ENCODE measurements around the gene GRIP2.

The GRIP2 gene

DNA sequence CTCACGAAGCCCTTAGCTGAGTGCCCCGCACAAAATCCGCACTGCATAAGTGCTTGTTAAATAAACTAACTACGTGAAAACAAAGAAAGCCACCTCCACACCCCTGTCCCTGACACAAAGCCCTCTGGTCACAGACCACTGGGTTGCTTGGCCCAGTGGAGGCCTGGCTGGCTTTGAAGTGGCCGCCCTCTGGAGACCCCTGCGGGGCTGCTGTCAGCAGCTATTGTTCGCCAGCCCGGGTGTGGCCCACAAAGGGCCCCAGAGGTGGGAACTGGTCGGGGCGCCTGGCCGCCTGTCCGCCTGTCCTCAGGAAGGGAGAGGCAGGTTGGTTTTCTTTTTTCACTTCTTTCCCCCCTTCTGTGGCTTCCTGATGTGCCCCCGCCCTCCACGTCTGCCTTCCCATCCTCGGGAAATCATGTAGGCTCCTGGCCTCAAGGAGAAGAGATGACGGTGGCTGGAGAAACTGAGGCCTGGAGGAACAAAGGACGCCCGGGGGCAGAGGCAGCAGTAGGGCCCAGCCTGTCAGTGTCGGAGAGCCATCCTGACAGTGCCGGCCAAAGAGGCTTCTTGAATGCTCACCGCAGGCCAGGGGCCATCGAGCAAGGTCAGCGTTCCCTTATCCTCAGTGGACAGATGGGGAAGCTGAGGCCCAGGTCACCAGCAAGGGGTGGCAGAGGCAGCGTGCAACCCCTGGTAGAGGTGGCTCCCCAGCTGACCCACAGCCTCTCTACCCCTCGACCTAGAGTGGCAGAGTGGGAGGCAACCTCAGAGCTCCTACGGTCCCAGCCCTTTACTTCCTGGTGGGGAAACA is 76.6 kb downstream of the GRIP2 start:
- DNase-seq (ENCODE audit: low read depth, low spot score), result no peak
- H3K4me3 ChIP-seq (ENCODE audit: low read length), result no peak overlapping the region

DNA sequence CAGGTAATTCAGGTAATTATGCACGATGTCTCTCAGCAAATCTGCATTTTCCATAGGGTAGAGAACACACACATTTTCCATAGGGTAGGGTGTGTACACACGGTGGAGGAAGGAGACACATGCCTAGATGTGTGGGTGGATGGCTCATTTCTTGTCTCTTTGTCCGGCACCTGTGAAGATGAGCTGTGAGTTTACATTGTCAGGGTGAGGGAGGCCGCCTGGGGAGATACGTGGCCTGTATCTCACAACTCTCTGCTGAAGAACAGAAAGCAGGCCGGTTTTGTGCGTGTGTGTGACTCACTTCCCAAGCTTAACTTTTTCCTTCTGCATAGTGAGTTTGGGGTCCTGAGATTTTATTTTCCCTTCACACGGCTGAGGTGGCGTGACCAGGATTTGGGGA is 77.4 kb downstream of the GRIP2 start:
- DNase-seq (ENCODE audit: low read depth, low spot score), result no peak
- no peak overlapping the region for H3K4me3 ChIP-seq (ENCODE audit: low read length)

- no peak for DNase-seq (ENCODE audit: low read depth, low spot score)
- no peak overlapping the region for H3K4me3 ChIP-seq (ENCODE audit: low read length)
Measured at GRCh38 chr3:14461748-14462324, 78.3 kb downstream of the GRIP2 start.

- H3K4me3 ChIP-seq (ENCODE audit: low read length), result no peak overlapping the region
- DNase-seq (ENCODE audit: low read depth, low spot score), result no peak
Measured at GRCh38 chr3:14461006-14461747, 79.0 kb downstream of the GRIP2 start.

GRCh38 chr3:14460342-14461005 is 79.7 kb downstream of the GRIP2 start:
- H3K4me3 ChIP-seq (ENCODE audit: low read length), result no peak overlapping the region
- no peak for DNase-seq (ENCODE audit: low read depth, low spot score)

- H3K4me3 ChIP-seq (ENCODE audit: low read length), result no peak overlapping the region
- no peak for DNase-seq (ENCODE audit: low read depth, low spot score)
Measured at GRCh38 chr3:14459787-14460186, 80.4 kb downstream of the GRIP2 start.

- DNase-seq (ENCODE audit: low read depth, low spot score), result no peak
- no peak overlapping the region for H3K4me3 ChIP-seq (ENCODE audit: low read length)
Measured at GRCh38 chr3:14459384-14459783, 80.8 kb downstream of the GRIP2 start.

DNA sequence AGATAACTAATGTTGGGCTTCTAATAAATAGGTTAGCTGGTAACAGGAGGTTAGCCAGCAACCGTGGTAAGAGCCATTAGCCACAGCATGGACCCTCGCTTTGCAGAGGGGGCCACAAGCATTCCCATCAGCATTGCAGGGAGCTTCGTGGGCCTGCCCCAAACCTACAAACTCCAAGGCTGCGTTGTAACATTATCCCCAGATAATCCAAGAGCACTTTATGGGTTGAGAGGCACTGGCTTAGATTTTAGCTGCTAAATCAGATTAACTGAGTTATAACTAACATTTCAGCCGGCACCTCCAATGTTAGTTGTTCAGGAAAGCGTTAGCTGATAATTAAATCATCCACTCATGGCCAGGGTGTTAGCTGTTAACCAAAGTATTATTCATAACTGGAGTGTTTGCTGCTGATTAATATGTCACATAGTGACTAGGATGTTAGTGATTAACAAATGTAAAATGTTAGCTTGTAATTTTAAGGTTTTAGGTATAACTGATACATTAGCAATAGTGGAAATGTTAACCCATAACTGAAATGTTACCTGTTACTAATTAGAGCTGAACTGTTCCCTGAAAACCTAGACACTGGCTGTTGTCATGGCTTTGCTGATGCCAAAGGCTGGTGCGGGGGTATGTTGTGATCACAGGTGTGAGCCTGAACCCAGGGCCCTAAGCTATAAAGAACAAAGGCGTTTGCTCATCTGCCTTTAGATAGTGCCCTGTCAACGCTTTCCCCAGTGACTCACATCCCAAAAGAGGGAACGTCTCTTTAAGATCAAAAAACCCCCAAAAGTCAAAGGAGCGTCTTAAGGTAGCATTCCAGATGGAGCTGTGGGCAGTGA is 81.5 kb downstream of the GRIP2 start:
- DNase-seq (ENCODE audit: low read depth, low spot score), result no peak
- H3K4me3 ChIP-seq (ENCODE audit: low read length), result no peak overlapping the region

DNA sequence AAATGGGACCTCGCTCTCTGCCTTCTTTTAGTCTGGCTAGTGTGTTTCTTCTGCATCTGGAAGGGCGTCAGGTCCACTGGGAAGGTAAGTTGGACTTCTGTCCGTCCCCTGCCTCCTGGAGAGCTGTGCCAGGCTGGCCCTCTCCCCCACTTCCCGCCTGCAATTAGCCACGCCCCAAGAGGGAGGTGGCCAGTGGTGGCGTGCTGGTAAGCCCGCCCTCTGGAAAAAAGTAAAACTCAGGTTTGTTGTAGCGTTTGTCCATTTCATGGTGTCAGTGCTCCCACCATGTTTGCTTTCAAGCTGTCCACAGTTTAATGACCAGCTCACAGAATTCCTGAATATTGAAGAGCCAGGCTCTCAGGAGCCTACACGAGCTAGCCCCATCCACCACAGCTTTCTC is 82.1 kb downstream of the GRIP2 start:
- no peak for DNase-seq (ENCODE audit: low read depth, low spot score)
- no peak overlapping the region for H3K4me3 ChIP-seq (ENCODE audit: low read length)

- no peak overlapping the region for H3K4me3 ChIP-seq (ENCODE audit: low read length)
- DNase-seq (ENCODE audit: low read depth, low spot score), result no peak
Measured at GRCh38 chr3:14457481-14457880, 82.7 kb downstream of the GRIP2 start.

- H3K4me3 ChIP-seq (ENCODE audit: low read length), result no peak overlapping the region
- DNase-seq (ENCODE audit: low read depth, low spot score), result no peak
Measured at GRCh38 chr3:14456794-14457193, 83.3 kb downstream of the GRIP2 start.

- no peak overlapping the region for H3K4me3 ChIP-seq (ENCODE audit: low read length)
- no peak for DNase-seq (ENCODE audit: low read depth, low spot score)
Measured at GRCh38 chr3:14455571-14456317, 84.4 kb downstream of the GRIP2 start.

DNA sequence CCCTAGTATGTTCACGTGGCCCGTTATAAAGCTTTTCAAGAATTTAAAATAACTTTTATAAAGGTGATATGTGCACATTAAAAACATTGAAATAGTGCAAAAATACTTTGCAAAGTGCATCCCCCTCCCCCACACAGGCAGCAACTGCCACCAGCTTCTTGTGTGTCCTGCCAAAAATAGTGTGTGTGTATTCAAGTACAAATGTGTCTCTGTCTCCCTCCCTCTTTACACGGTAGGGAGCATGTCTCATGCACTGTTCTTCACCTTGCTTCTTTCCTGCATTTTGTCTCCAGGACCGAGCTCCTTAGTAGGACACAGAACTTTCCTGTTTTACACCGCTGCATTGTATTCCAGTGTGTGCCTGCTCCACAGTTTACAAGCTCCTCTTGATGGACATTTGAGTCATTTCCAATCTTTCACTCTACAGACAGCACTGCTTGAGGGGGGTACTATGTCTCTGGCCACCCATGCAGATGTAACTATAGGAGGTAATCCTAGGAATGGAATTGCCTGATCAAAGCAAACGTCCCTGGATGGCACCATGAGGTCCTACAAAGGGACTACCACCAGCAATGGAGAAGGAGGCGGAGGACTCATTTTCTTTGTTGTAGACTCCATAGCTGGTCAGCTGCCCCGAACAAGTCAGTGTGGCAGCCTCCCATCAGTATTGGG is 85.4 kb downstream of the GRIP2 start:
- no peak for DNase-seq (ENCODE audit: low read depth, low spot score)
- no peak overlapping the region for H3K4me3 ChIP-seq (ENCODE audit: low read length)

GRCh38 chr3:14453876-14454638 is 86.1 kb downstream of the GRIP2 start:
- no peak overlapping the region for H3K4me3 ChIP-seq (ENCODE audit: low read length)
- no peak for DNase-seq (ENCODE audit: low read depth, low spot score)

DNA sequence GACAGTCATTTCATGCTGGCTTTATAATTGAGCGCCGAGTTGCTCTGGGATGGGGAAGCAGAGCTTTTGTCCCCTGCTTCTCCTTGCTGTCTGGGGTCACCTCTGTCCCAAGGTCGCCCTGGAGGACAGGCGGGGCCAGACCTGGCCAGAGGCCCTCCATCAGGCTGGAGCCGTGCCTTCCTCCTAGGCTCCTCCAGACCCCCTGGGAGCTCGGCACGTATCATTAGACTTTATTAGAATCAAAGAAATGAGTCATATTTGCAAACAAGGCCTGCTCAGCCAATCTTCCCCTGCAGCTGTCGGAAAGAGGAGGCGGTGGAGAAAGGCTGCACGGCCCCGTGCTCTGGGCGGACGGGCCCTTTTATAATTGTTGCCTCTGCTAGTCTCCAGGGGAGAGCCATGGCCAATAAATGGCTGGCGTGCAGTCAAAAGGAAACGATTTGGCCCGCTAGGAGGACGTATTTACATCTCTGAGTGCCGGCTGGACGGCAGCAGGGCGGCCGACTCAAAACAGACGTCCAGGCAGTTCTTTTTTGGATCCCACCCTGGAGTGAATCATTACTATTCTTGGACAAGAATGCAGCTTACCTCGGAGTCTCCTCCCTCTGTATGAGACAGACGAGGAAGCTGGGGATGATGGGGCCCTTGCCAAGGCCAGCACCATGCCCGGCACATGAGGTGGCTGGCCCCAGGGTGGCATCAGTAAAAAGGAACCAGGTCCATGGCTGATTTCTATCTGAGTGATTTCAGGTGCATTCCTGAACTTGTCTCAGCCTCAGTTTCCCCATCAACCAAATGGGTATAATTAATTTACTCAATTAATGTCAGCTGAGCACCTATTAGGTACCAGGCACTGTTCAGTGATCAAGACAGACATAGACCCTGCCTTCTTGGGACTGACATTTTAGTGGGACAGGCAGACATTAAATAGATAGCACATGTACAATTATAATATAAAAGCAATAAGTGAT is 87.1 kb downstream of the GRIP2 start:
- DNase-seq (ENCODE audit: low read depth, low spot score), result no peak

More for the DNA sequence above, 87.1 kb downstream of the GRIP2 start:
- no peak overlapping the region for H3K4me3 ChIP-seq (ENCODE audit: low read length)
